Activated T-helper 17 cell treated with anti-CD3 and anti-CD28 coated beads, Interleukin-2, amount 50 U/mL, for 72 hours (primary cell): ENCODE data around the gene PANK4. TPM values are rescaled to one million over a fixed set of nuclear protein-coding genes. Genes with fewer than 3 reads are reported as not detected.

ENCODE experiments used
- ATAC-seq: fragments of 150-1000 bp; cut with Tn5 transposase; replicated peaks from 2 replicates; pipeline ENCODE4 v1.10.0; 2021; ENCODE audit warnings: mild to moderate bottlenecking, moderate library complexity
- H3K27ac Mint-ChIP-seq: one replicate; pipeline ENCODE4 v1.8.0; 2022; ENCODE audit warnings: mixed read lengths
- H3K27me3 Mint-ChIP-seq: one replicate; pipeline ENCODE4 v1.8.0; 2022; ENCODE audit warnings: mixed read lengths
- H3K36me3 Mint-ChIP-seq: one replicate; pipeline ENCODE4 v1.8.0; 2022; ENCODE audit warnings: low read depth, mild to moderate bottlenecking, mixed read lengths
- H3K4me1 Mint-ChIP-seq: one replicate; pipeline ENCODE4 v1.8.0; 2022; ENCODE audit warnings: mixed read lengths
- H3K4me3 Mint-ChIP-seq: one replicate; pipeline ENCODE4 v1.8.0; 2022; ENCODE audit warnings: mild to moderate bottlenecking, mixed read lengths
- H3K9me3 Mint-ChIP-seq: one replicate; pipeline ENCODE4 v1.8.0; 2022; ENCODE audit warnings: mixed read lengths
- total RNA-seq, 2 donors: library from RNA; stranded (reverse); gene quantifications; one replicate each; pipeline ENCODE4 v1.2.3, GENCODE V29; 2022

Gene PANK4
- total RNA-seq, 2 donors from 2014 or later, result 41.7 to 54.9 TPM

DNA sequence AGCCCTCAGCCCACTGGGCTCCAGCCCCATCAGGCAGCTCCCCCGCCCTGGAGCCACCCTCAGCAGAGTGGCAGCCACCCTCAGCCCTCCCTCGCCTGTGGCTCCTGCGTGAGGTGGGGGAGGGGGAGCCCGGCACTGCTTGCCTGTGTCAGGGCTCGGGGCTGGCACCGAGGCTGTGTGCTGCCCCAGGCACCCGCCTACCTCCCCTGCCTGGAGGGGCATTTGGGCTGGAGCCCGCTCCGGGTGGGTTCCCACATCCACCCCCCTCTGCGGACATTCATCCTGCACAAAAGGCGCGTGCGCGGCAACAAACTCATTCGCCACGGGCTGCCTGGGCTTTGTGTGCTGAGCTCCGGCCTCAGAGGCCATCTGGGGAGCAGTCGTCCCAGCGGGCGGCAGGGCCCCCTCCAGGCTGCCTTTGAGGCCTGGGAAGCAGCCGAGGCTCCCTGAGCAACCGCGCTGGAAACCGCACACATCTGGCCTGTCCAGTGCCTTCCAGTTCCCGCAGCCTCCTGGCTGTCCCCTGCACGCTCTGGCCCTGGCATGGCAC, 17.2 kb upstream of the PANK4 start:
- Mint-ChIP-seq H3K9me3 (no peaks in the 10 kb centered on the region), H3K36me3 (peaks cover 6% of the 10 kb centered on the region), H3K4me1 (no peaks in the 10 kb centered on the region), H3K4me3 (no peak overlapping the region), H3K27me3 (no peaks in the 10 kb centered on the region), H3K27ac (no peak overlapping the region)
- no peak for ATAC-seq

DNA sequence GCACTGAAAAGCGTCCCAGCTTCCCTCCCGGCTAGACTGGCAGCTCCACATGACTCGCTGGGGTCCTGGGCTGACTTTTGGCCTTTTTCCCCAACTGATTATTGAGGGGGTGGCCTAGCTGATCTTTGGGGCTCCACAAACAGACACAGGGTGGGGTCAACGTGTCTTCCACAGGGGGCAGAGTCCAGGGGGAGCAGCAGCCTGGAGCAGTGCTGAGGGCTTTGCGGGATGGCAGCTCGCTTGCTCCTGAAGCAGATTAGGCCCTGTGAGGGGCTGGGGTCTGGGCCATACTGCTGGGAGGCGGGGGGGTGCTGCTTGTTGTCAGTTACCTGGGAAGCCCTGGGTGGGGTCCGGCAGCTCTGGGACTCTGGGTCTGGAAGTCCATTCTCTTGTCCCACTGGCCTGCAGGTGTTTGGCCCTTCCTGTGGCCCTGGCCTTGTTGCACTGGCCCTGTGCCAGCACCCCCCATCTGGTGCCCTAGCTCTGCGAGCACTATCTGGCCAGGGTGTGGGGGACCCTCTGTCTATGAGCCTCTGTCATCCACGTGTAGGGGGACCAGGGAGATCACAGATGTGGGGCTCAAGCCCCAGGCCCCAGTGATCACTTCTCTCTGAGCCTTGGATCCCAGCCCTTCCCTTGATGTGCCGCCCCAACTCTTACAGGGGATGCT, 16.0 kb upstream of the PANK4 start:
- no peaks in the 10 kb centered on the region for H3K9me3 Mint-ChIP-seq
- H3K27ac Mint-ChIP-seq, result no peak overlapping the region
- no peaks in the 10 kb centered on the region for H3K4me1 Mint-ChIP-seq
- H3K36me3 Mint-ChIP-seq, result peaks cover 6% of the 10 kb centered on the region
- no peaks in the 10 kb centered on the region for H3K27me3 Mint-ChIP-seq
- no peak overlapping the region for H3K4me3 Mint-ChIP-seq
- no peak for ATAC-seq

DNA sequence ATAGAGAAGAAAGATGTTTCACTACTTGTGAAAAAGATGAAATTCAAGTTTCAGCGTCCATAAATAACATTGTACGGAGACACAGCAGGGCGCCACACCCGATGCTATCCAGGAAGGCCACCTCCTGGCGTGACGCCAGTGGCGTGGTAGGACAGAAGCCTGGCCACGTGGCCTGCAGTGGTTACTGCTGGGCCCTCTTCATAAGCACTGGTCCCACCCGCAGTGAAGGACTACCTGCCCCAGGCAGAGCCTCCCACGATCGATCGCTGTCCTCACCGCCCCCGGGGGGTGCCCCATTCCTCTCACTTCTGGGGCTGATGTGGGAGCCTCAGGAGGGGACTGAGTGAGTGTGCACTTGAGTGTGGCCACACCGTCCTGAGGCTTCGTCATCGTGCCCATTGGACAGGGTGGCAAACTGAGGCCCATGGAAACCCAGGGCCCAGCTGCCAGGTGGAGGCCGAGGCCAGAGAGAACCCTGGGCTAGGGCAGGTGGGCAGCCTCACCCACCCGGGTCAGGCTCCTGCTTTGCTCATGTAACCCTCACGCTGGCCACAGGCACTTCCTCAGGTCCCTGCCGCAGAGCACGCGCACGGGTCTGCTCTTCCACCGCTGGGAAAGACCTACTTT, 15.3 kb upstream of the PANK4 start:
- Mint-ChIP-seq H3K4me3 (no peak overlapping the region), H3K4me1 (no peaks in the 10 kb centered on the region), H3K27me3 (no peaks in the 10 kb centered on the region), H3K27ac (no peak overlapping the region), H3K36me3 (peaks cover 3% of the 10 kb centered on the region), H3K9me3 (no peaks in the 10 kb centered on the region)
- ATAC-seq, result no peak

DNA sequence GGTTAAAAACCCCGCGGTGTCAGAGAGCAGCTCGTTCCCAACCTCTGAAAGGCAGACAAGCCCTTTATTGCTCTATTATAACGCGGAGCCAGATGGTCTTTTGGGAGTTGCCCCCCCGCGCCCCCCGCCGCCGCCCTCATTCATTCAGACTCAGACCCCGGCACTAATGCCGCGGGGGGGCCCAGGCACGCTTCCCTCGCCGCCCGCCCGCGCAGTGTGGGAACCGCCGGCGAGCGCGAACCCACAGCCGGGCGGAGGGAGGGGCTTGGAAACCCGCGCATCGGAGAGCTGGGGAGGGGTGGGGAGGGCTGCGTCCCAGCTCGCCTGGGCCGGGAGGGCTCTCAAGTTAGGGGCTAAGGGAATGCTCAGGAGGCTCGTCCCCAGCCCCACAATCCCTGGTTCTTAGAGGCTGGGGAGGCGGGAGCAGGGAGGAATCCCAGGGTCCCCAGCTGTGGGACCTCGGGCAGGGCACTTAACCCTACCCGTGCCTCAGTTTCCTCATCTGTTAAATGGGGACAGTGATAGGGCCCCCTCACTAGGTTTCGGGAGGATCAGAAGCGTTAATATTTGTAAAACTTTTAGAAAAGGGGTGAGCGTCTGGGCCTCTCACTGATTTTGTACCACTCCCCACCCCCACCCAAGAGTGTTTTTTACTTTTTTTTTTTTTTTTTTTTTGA, 14.6 kb upstream of the PANK4 start:
- no peak overlapping the region for H3K4me3 Mint-ChIP-seq
- ATAC-seq, result no peak
- no peak overlapping the region for H3K27ac Mint-ChIP-seq
- H3K9me3 Mint-ChIP-seq, result no peaks in the 10 kb centered on the region
- peaks cover 3% of the 10 kb centered on the region for H3K27me3 Mint-ChIP-seq
- no peaks in the 10 kb centered on the region for H3K36me3 Mint-ChIP-seq
- H3K4me1 Mint-ChIP-seq, result no peaks in the 10 kb centered on the region

DNA sequence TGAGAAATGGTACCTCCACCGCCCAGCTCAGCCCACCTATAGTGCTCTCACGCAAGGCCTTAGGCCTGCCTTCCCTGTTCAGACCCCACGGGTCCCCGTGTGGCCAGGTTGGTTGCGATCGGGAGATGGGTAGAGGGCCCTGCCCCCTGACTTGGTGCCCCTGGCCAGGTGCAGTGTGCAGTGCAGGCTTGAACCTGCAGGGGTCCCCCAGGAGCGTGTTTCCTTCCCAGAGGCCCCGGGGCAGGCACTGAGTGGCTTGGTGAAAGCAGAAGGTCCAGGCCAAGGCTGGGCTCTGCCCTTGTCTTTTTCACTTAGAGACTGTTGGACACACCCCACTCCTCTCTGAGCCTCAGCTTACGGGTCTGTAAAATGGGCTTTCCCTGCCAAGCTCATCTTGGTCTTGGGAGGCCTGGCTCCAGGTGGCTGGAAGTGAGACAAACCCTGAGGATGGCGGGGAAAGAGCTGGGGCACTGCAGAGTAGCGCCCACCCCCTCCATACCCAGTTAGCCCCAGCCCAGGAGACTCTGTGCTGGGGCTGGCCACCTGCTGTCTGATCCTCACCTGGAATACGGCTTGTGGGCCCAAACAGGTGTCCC, 13.0 kb upstream of the PANK4 start:
- Mint-ChIP-seq H3K4me1 (no peaks in the 10 kb centered on the region), H3K36me3 (no peaks in the 10 kb centered on the region), H3K27me3 (peaks cover 3% of the 10 kb centered on the region), H3K9me3 (no peaks in the 10 kb centered on the region), H3K27ac (no peak overlapping the region), H3K4me3 (no peak overlapping the region)
- peak; percentile 39 for ATAC-seq

DNA sequence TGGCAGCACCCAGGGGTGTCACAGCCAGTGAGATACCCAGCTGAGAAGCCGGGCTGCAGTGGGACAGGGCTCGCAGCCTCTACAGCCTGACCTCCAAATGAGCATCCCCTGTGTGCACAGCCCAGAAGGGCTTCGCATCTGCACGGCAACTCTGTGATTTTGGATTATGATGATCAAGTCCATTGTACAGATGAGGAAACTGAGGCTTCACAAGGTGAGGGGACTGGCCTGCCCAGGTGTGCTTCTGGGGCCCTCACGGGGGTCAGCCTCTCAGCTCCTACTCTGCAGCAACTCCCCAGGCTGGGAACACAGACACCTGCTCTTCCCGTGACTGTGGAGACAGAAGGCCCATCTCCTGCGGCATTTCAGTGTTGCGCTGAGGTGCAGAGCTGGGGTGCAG, 12.5 kb upstream of the PANK4 start:
- ATAC-seq, result no peak
- Mint-ChIP-seq H3K36me3 (no peaks in the 10 kb centered on the region), H3K9me3 (no peaks in the 10 kb centered on the region), H3K4me3 (no peak overlapping the region), H3K27me3 (peaks cover 3% of the 10 kb centered on the region), H3K4me1 (no peaks in the 10 kb centered on the region), H3K27ac (no peak overlapping the region)

DNA sequence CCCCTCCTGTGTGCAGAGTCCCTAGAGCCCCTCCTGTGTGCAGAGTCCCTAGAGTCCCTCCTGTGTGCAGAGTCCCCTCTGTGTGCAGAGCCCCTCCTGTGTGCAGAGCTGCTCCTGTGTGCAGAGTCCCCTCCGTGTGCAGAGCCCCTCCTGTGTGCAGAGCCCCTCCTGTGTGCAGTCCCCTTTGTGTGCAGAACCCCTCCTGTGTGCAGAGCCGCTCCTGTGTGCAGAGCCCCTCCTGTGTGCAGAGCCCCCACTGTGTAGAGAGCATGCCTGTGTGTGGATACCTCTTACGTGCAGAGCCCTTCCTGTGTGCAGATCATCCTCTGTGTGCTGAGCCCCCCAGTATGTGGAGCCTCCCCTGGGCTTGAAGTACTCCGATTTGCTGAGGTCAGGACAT, 12.0 kb upstream of the PANK4 start:
- Mint-ChIP-seq H3K4me1 (no peaks in the 10 kb centered on the region), H3K27ac (no peak overlapping the region), H3K4me3 (no peak overlapping the region), H3K36me3 (no peaks in the 10 kb centered on the region), H3K9me3 (no peaks in the 10 kb centered on the region), H3K27me3 (peaks cover 3% of the 10 kb centered on the region)
- ATAC-seq, result no peak

GRCh38 chr1:2537784-2538115, 11.4 kb upstream of the PANK4 start:
- H3K27ac Mint-ChIP-seq, result no peak overlapping the region
- no peaks in the 10 kb centered on the region for H3K4me1 Mint-ChIP-seq
- H3K4me3 Mint-ChIP-seq, result no peak overlapping the region
- no peaks in the 10 kb centered on the region for H3K9me3 Mint-ChIP-seq
- no peaks in the 10 kb centered on the region for H3K36me3 Mint-ChIP-seq
- no peak for ATAC-seq
- H3K27me3 Mint-ChIP-seq, result peaks cover 3% of the 10 kb centered on the region

DNA sequence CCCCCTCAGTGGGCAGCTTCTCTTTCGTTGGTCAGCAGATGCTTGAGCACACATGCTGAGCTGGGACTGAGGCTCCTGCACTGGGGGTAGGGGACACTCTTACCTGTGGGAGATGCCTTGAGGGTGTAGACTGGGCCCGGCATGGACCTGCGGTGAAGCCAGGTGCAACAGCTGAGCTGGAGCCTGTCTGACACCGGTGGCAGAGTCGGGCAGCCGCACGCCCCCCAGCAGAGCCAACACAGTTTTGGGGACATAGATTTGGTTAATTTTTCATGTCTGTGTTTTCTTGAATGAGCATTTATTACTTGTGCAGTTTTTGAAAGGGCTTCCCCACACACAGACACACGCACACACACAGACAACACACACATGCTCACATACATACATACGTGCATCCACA, 9.6 kb upstream of the PANK4 start:
- ATAC-seq, result no peak
- H3K9me3 Mint-ChIP-seq, result no peaks in the 10 kb centered on the region
- H3K4me1 Mint-ChIP-seq, result no peaks in the 10 kb centered on the region
- H3K4me3 Mint-ChIP-seq, result no peak overlapping the region
- H3K36me3 Mint-ChIP-seq, result no peaks in the 10 kb centered on the region
- no peak overlapping the region for H3K27ac Mint-ChIP-seq
- H3K27me3 Mint-ChIP-seq, result peaks cover 3% of the 10 kb centered on the region

- Mint-ChIP-seq H3K9me3 (no peaks in the 10 kb centered on the region), H3K4me3 (no peak overlapping the region), H3K36me3 (no peaks in the 10 kb centered on the region), H3K27ac (no peak overlapping the region), H3K27me3 (peaks cover 3% of the 10 kb centered on the region), H3K4me1 (no peaks in the 10 kb centered on the region)
- no peak for ATAC-seq
Observed at GRCh38 chr1:2535455-2535854, 9.1 kb upstream of the PANK4 start.

GRCh38 chr1:2534687-2535441, 8.5 kb upstream of the PANK4 start:
- Mint-ChIP-seq H3K9me3 (no peaks in the 10 kb centered on the region), H3K27ac (no peak overlapping the region), H3K4me1 (no peaks in the 10 kb centered on the region), H3K4me3 (no peak overlapping the region), H3K27me3 (peaks cover 3% of the 10 kb centered on the region), H3K36me3 (no peaks in the 10 kb centered on the region)
- ATAC-seq, result no peak

GRCh38 chr1:2534315-2534686, 7.9 kb upstream of the PANK4 start:
- H3K4me3 Mint-ChIP-seq, result no peak overlapping the region
- no peaks in the 10 kb centered on the region for H3K36me3 Mint-ChIP-seq

DNA sequence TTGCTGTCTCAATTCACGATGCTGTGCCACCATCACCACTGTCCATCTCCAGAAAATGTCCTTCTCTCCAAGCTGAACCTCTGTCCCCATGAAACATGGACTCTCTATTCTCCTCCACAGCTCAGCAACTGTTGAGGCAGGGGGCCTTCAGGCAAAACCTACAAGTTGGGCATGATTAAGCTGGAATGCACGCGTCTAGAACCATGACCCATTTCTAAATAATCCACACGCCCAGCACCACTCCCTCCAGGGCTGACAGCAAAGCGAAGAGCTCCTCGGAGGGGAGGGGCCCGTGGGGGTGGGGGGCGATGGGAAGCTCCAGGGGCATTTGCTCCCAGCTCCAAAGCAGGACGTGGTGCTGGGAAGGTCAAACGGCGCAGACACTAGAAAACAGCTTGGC, 7.0 kb upstream of the PANK4 start:
- ATAC-seq, result no peak
- Mint-ChIP-seq H3K4me3 (no peak overlapping the region), H3K9me3 (no peaks in the 10 kb centered on the region), H3K27ac (no peak overlapping the region), H3K36me3 (no peaks in the 10 kb centered on the region), H3K27me3 (peaks cover 3% of the 10 kb centered on the region), H3K4me1 (no peaks in the 10 kb centered on the region)

More at GRCh38 chr1:2534315-2534686, 7.9 kb upstream of the PANK4 start:
- H3K9me3 Mint-ChIP-seq, result no peaks in the 10 kb centered on the region
- ATAC-seq, result no peak
- H3K27ac Mint-ChIP-seq, result no peak overlapping the region
- peaks cover 3% of the 10 kb centered on the region for H3K27me3 Mint-ChIP-seq
- H3K4me1 Mint-ChIP-seq, result no peaks in the 10 kb centered on the region

DNA sequence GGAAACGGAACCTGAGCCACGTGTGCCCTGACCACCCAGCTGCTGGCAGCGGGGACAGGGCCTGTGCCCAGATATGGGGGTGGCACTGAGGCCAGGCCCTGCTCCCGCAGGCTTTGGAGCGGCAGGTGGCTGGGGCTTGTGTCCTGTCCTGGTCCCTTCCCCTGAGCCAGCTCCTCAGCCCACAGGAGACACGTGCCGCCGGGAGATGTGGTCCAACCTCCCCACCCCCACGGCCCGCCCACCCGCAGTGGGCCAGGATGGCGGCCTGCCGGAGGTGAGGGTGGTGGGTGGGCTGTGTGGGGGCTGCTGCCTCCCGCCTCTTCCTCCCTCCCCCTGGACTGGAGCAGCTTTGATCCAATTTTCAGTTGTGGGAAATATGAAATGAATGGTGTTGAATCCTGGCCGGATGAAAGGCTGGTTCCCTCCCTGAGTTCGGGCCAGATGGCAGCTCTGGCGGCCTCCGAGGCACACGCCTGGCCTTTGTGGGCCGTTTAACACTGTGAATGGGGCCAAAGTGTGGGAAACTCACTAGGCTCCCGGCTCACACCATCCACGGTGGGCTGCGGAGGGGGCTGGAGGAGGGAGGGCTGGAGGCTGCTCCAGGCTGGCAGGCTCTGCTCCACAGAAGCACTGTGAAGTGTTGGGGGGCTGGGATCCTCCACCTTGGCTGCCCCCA, 6.2 kb upstream of the PANK4 start:
- Mint-ChIP-seq H3K9me3 (no peaks in the 10 kb centered on the region), H3K36me3 (no peaks in the 10 kb centered on the region), H3K4me3 (no peak overlapping the region), H3K27me3 (peaks cover 3% of the 10 kb centered on the region), H3K4me1 (no peaks in the 10 kb centered on the region), H3K27ac (no peak overlapping the region)
- no peak for ATAC-seq
